Measurements from ENCODE around the gene FKBP8.
"Not testable (repeated sequence)": the region's sequence is repeated elsewhere in the genome, so short reads cannot be mapped to it uniquely, and the experiment has no call there.

FKBP8 gene

DNA sequence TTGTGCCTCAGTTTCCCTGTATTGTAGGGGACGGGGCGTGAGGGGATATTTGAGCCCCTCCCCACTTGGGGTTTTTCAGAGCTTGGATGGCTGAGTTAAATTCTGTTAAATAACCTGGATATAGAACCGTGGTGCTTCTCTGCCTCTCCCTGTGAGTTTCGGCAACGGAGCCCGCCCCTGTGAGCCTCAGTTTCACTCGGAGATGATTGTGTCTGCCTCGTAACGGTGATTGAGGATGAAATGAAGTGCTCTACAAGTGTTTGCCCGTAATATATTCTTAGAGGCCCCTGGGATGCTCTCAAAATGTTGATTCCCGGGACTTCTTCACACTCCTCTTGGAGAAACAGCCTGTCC is 14.8 kb upstream of the FKBP8 start:
- no peak for DNase-seq

DNA sequence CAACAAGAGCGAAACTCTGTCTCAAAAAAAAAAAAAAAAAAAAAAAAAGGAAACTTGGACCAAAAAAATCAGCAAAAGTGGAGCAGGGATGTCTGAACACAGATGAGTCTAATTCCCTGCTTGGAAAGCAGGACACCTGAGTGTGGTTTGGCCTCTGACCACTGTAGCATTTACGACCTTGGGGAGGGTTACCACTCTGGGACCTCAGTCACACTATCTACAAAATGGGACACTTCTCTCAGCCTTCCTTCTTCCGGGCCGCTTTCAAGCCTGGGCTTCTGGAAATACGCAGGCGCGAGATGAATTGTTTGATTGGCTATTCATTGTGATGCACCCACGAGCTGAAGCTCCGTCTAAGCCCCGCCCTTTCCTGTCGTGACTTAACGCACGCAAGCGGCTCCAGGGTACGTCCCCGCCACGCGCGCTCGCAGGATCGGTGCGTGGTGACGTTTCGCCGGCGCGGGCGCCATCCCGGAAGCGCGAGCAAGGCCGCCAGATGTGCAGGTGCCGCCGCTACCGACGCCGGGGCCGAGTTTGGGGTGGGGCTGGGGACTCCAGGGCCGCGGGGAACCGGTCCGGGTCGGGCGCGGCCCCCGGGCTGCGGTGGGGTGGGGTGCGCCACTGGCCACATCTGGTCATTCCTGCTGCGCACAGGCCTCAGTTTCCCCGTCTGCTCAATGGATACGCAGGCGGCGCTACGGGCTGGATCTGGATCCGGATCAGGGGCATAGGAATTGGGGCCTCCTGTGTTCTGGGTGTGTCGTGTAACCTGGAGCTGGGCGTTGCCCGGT is 14.2 kb upstream of the FKBP8 start, which contains the start of gene KXD1:
KXD1 (plus strand) TSS at position 460 of the 791 bp plus-strand sequence. CDS start 4,187 bp downstream, outside the sequence.
- peak; percentile 98 for DNase-seq

DNA sequence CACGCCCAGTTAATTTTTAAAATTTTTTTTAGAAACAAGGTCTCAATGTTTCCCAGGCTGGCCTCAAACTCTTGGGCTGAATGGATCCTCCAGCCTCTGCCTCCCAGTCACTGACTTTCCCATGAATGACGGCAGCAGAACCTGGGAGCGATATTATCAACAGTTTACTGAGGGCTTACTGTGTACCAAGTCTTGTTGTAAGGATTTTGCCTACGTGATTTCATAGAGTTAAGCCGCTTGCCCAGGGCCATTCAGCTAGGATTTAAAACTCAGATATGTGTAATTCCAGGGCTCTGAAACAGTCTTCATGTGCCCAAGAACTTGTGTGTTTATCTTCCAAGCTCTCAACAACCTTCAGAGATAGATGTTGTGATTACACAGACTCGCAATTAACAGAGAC is 8.3 kb upstream of the FKBP8 start:
- DNase-seq, result no peak

DNA sequence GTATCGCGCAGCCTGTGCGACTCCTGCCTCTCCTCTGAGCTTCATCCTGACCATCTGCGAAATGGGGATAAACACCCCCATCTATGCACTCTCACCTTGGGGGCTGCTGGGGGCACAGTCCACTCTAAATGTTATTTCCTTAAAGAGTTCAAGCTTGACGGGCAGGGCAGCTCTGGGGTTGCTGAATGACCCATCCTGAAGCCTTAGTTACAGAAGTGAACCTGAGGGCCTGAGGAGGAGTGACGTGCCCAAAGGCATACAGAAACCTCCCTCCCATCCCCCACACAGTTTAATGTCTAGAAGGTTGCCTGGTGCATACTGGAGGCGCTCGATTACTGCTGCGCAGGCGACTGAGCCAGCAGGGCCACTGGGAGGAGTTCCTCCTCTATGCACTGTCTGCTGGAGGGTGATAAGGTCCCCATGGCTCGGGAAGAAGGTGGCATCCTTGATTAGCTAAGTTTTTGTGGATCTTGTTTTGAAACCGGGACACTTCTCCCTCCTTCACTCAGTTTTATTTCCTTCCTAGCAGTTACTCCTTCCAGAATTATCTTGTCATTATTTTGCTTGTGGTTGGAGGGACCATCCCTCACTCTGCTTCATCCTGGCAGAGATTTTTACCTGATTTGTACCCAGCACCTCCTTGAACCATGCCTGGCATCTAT is 572 bp upstream of the FKBP8 start:
- DNase-seq, result no peak

DNA sequence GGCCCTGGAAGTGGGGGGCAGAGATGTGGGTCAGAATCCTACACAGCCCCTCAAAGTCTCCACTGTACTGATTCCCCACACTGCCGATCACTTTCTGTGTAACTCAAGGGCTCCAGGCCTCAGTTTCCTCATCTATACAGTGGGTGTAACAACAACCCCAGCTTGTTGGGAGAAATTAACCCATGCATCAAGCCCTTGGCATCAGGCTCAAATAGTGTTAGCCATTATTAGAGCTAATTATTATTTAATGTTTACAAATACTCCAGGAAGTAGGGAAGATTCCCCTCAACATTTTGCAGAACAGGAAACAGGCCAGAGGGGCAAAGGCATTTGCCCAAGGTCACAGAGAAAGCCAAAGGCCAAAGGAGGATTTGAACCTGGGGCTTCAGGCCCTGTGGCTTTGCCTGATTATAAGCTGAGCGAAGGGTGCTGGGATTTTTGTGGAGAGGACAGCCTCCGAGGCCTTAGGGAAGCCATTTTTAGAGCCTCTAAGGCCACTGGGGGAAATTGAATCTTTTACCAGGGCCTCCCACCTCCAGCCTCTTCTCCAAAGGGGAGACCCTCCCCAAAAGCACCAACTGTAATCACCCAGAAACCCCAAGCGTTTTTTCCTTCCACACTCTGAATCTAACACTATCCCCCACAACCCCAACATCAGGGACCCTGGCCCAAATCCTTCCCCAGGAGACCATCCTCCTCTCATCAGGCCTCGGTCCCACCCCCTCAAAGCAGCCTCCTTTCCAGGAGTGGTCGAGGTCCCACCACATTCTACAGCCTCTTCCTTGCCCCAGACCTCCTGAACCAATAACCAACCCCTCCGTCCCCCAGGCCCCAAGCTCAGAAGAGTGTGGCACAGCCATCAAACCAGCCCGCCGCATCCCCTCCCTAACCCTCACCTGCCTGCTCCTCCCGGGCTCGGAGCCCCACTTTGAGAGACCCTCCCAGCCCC is 1.1 kb downstream of the FKBP8 start:
- DNase-seq, result no peak

DNA sequence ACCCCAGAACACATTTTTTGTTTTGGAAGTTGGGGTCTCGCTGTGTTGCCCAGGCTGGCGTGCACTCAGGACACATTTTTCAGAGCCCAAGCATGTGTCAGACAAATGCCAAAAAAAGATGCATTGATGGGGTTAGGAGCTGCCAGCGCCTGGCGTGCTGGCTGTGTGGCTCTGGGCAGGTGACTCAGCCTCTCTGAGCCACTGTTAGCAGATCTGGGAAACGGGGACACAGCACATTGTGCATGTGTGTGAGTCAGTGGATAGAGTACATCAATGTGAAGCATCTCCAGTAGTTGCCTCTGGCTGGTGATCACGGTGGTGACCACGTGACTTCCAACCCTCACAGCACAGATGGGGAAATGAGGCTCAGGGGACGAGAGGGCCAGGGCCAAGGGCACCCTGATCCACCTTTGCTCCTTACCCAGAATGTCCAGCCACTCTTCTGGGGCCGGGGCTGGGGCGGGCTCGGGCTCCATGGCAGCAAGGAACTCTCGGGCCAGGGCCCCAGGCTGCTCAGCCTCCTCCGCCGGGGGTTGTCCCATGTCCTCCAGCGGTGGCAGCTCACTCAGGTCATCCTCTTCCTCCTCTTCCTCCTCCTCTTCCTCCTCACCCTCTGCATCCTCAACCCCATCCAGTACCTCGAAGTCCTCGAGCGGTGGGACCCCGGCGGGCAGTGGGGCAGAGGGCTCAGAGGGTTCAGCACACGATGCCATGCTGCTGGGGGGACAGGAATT is 1.9 kb downstream of the FKBP8 start:
- DNase-seq, result no peak

DNA sequence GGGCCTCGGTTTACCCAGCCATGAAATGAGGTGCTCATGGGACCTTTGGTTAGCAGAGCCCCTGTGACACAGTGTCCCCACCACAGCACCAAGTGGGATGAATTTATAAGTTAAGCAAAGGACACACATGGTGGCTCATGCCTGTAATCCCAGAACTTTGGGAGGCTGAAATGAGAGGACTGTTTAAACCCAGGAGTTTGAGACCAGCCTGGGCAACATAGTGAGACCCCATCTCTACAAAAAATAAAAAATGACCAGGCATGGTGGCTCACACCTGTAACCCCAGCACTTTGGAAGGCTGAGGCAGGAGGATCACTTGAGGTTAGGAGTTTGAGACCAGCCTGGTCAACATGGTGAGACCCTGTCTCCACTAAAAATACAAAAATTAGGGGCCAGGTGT is 3.2 kb downstream of the FKBP8 start:
- not testable (repeated sequence) for DNase-seq

DNA sequence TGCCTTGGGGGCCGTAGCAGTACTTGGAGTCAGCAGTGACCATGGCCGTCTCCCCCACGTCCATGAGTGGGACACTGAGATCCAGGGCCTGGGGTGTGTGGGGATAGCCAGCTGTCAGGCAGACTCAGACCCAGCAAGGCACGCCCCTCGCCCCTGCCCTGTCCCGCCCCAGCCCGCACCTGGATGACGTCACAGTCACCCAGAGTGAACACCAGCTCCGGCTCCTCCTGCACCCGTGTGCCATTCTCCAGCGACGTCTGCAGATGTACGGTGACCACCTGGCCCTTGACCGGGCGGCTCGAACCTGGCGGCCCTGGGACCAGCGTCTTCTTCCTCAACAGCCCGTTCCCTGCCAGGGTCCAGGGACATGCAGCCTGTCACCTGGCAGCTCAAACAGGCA is 4.0 kb downstream of the FKBP8 start:
- no peak for DNase-seq

DNA sequence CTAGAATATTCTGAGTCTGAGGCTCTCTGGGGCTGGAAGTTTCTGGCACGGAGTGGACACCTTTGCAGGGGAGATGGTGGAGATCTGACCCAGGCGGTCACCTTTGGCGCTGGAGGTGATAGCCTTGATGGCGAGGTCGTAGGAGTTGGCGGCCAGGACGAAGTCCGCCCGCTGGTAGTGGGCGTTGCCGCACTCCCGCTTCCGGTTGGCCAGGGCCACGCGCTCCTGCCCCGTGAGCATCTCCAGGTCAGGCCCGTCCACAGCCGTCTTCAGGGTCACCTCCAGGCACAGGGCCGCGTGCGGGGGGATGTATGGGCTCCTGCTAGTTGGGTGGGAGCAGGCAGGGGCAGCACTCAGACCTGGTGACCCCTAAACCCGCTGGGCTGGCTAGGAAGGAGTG is 5.3 kb downstream of the FKBP8 start:
- no peak for DNase-seq

DNA sequence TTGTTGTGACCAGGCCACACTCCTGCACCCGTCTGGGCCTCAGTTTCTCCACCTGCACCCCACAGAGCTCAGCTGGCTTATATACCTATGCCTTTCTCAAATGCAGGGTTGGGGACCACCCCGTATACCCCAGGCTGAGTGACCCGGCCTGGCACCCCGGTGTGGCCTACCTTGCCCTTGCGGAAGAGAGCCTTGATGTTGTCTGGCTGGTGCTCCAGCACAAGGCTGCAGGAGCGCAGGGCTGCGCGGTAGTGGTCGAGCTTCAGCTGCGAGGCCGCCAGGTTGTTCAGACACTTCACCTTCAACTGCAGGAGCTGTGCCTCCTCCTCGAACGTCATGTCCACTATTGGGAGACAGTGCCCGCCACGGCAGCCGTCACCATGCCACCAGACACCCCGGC is 5.9 kb downstream of the FKBP8 start:
- DNase-seq, result no peak

DNA sequence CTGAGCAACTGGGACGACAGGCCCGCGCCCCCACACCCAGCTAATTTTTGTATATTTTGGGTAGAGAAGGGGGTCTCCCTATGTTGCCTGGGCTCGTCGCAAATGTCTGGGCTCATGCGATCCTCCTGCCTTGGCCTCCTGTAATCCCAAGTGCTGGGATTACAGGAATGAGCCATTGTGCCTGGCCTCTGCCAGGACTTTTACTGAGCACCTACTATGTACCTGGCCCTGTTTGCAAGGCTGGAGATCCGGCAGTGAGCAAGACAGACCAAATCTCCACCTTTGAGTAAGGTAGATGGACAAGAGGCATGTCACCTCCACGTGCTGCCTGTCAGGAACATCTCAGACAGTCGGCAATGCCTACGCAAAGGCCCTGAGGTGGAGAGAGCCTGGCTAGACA is 6.9 kb downstream of the FKBP8 start:
- no peak for DNase-seq

DNA sequence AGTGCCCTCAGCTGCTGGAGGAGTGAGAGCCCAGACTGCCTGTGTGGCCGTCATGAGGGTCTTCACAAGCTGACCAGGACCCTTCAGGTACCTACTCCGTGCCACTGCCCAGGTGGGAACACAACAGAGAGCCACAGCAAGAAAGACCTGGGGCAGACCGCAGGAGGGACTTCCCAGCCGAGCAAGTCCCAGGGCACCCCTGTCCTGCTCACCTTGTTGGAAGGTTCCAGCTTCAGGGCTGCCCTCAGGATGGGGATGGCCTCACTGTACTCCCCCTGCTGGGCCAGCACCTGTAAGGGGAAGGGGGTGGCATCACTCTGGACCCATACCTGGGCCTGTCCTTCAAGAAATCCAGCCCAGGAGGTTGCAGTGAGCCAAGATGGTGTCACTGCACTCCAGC is 10.3 kb downstream of the FKBP8 start:
- DNase-seq, result no peak

DNA sequence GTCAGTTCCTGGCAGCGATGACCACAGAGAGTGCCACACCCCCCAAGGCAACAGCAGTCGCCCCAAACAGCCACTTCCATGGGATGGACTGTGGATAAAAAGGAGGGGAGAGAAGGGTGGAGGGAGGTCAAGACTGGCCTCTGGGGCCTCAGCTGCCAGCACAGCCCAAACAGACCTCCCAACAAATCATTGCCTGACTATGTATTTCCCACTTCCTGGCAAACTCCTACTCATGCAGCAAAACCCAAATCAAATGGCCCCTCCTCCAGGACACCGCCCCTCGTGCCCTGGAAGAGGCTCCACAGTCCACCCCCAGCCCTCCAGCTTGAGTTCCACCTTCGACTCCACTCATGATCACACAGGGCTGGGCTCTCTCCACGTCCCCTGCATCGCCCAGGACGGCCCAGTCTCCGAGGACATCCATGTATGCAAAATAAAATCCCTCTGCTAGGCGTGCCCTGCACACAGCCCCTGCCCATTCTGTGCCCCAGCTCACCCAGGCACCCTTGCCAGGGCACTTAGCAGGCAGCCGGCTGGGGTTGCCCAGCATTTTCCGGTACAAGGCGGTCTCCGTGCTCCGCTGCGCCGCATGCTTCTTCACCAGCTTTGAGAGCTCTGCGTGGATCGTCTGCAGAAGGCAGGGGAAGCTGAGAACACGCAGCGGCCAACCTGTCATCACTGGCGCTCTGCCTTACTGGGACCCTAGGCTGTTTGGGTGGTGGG is 11.0 kb downstream of the FKBP8 start:
- no peak for DNase-seq

DNA sequence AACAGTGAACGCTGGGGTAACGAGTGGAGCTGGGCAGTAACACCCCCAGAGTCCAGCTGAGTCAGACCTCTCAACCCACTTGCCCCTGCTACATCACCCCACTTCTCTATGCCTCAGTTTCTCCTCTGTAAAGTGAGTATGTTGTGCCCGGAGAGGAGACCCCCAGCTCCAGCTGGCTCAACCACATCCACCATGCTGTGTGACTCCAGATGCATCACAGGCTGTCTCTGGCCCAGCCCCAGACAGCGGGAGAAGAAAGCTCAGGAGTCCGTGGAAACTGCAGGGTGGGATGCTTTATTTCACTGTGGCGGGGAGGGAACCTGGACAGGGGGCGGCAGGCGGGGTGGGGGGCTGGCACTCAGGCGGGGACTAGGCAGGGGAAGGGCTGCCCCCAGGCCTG is 11.9 kb downstream of the FKBP8 start:
- no peak for DNase-seq

DNA sequence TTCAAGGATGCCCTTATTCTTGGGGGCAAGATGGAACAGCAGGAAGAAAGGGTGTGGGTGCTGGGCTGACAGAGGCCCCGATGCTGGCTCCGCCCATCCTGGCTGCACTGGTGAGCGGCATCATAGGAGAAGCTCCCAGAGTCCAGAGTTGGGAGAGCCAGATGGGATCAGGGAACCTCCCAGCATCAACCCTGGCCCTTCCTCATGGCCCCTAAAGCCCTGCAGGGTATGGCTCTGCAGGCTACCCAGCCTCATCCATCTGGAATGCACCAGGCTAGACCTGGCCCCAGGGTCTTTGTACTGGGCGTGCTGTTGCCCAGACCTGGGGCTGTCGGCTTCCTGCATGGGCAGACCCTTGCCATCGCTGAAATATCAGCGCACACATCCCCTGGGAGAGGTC is 13.6 kb downstream of the FKBP8 start:
- peak; percentile 50 for DNase-seq

DNA sequence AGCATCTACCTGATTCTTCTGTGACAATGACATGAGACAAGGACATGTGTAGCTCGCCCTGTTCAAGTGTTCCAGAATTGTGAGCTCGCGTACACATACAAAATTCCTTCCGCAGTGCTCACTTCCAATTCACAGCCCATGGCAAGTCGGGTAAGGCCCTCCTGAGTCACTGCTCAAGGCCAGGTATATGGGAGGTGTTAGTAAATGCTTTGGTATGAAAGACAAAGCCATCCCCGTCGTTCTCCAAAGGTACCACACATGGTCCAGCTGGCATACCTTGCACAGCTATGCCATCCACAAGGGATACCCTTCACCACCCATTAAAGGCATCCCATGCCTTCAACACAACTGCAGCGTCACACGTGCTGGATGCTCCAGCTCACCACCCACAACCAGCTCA is 17.1 kb downstream of the FKBP8 start:
- no peak for DNase-seq

DNA sequence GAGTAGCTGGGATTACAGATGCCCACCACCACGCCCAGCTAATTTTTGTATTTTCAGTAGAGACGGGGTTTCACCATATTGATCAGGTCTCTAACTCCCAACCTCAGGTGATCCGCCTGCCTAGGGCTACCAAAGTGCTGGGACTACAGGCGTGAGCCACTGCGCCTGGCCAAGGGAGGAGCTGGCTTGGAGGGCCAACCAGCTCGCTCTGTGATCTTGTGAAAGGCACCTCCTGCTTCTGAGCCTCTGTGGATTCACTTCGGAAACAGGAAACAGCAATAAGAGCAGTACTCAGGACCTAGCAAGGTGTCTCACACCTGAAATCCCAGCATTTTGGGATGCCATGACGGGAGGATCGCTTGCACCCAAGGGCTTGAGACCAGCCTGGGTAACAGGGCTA is 19.5 kb downstream of the FKBP8 start:
- no peak for DNase-seq

DNA sequence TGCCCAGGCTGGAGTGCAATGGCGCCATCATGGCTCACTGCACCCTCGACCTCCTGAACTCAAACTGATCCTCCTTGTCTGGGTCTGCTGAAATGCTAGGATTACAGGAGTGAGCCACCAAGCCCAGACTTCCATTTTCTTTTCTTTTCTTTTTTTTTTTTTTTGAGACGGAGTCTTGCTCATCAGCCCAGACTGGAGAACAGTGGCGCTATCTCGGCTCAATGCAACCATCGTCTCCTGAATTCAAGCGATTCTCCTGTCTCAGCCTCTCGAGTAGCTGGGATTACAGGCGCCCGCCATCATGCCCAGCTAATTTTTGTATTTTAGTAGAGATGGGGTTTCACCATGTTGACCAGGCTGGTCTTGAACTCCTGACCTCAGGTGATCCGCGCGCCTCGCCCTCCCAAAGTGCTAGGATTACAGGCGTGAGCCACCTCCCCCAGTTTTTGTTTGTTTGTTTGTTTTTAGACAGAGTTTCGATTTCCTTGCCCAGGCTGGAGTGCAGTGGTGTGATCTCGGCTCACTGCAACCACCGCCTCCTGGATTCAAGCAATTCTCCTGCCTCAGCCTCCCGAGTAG is 20.4 kb downstream of the FKBP8 start:
- not testable (repeated sequence) for DNase-seq

DNA sequence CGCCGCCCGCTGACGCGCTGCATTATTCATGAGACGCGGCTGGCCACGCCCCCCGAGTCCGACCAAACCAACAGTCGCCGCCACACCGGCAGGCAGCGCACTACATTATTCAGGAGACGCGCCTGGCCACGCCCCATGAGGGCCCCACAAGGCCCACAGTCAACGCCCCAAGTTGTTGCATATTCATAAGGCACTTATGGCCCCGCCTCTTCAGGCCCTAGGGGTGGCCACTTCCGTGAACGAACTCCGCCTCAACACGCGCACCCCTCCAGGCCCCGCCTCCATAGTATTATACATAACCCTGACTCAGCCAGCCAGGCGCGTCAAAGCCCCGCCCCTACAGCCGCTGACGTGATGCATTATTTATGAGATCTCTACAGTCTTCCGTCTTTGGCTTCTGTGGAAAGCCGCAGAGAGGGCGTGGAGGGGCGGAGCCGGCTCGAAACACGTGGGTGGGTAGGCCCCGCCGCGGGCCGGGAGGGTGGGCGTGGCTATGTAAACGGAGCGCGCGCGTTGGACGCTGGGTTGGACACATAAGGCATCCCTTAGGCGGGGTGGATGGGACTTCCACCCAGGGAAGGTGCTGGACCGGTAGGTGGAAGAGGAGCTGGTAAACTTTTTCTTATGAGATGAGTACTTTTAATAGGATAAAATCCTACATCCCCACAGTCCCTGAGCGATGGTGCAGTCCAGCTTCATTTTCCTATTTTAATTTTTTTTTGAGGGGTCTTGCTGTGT is 21.1 kb downstream of the FKBP8 start:
- DNase-seq, result peak; percentile 100

DNA sequence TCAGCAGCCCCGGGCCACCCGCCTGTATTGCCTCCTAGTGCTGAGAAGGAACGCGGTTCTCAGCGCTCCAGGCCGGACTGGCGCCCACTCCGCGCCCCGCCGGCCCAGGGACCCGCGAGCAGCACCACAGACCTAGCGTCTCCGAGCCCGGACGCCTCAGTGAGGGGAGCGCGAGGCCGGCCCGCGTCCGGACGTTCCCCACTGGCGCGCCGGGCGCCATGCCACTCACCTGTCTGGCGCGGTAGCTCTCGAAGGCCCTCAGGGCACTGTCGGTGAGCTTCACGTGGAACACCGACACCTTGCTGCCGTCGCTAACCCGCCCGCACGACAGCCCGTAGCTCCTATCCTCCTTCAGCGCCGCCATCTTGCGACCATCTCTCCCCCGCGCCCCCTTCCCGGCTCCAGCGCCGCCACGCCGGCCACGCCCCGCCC is 21.7 kb downstream of the FKBP8 start, which contains the start of gene ELL:
ELL (minus strand) TSS at position 379 of the 432 bp plus-strand sequence; CDS start at position 364, 15 bp downstream.
- no peak for DNase-seq

All from NCI-H2171 (cell line).